GM18499 (cell line): ENCODE data around the gene TBCD.

Experiments used
- ATAC-seq: cut with Tn5 transposase; IDR thresholded peaks from one replicate; pipeline ENCODE4 v1.9.1; 2021; ENCODE audit warnings: moderate number of reproducible peaks; ENCODE audit not compliant: insufficient read depth, unreplicated experiment

Gene TBCD

GRCh38 chr17:82787081-82787848, 35.4 kb downstream of the TBCD start:
- no peak for ATAC-seq

- no peak for ATAC-seq
Measured at GRCh38 chr17:82788206-82789001, 36.5 kb downstream of the TBCD start.

DNA sequence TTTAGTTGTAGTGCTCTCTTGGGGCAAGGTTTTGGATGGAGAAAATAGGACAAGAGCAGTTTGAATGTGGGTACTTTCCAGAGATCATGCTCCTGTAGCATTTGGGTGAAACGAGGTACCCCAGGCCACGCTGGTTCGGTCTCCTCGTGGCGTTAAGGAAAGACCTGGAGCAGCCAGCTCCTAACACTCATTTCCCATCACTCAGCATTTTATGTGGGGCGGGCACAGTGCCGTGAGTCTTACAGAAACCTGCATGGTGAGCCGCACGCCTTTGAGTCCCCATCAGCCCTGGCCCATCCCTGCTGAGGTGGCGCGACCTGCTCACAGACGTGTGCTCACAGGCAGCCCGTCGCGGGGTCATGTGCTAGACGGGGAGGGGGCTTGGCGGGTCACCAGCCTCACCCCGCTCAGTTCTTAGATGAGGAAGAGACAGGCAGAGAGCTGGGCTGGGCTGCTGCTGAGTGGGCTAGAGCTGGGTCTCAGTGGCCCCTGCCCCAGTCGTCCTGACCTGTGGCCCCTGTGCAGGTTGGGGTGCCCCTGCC, 37.3 kb downstream of the TBCD start:
- no peak for ATAC-seq

DNA sequence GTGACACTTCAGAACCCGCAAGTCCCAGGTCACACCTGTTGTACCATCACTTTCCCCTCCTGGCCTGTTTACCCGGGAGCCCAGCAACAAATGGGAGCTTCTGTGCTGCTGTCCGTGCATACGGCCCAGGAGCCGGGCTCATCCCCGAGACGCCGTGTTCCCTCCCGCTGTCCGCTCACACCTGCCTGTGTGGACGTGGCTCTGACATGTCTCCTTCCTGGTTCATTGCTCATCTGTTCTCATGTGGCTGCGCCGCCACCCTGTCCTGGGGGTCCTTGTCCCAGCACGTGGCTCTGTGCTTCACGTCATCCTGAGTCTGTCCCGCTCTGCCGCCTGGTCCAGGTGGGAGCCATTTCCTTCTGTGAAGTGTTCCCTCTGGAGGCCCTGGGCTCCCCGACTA, 37.9 kb downstream of the TBCD start:
- no peak for ATAC-seq

DNA sequence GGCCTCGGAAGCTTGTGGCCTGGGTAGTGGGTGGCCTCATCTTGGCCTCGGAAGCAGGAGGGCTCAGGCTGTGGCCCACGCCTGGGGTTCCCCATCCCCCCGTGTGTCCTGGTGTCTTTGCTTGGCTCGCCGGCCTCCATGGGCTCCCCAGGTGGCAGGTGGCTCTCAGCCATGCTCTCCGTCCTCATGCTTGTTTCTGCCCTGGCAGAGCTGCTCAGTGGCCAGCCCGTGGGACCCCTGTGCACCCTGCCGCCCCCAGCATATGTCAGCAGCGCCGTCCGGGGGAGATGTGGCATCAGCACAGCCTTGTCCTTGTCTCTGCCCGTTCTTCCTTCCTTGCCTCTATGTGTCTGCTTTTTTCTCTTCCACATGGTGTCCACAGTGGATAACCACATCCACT, 38.5 kb downstream of the TBCD start:
- ATAC-seq = no peak

GRCh38 chr17:82791532-82791931, 39.7 kb downstream of the TBCD start:
- ATAC-seq = no peak

- no peak for ATAC-seq
Measured at GRCh38 chr17:82793974-82794630, 42.2 kb downstream of the TBCD start.

DNA sequence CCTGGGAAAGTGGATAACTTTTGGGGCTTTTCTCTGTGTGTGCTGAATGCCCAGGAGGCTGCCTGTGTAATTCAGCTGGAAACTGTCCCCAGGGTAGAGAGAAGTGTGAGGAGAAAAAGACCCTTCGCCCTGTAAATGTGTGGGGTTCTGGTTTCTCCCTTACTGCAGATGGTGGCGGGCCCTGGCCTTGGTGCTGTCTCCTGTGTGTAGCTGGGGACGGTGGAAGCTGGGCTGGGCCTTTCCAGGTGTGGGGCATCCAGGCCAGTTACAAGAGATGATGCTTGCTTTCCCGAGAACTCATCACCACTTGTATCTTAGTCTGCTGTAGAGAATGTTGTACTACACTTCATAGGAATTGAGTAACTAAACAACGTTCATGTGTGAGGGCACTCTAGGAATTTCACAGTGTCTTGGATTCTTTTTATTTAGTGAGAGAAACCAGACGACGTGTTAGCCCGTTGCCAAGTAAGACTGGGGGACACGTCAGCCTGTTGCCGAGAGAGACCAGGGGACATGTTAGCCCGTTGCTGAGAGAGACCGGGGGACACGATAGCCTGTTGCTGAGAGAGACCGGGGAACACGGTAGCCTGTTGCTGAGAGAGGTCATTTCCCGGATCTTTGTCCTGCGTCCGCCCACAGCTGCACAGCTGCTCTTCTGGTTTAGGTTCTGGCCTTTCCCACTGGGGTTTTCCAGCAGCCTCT, 43.1 kb downstream of the TBCD start:
- ATAC-seq = no peak

DNA sequence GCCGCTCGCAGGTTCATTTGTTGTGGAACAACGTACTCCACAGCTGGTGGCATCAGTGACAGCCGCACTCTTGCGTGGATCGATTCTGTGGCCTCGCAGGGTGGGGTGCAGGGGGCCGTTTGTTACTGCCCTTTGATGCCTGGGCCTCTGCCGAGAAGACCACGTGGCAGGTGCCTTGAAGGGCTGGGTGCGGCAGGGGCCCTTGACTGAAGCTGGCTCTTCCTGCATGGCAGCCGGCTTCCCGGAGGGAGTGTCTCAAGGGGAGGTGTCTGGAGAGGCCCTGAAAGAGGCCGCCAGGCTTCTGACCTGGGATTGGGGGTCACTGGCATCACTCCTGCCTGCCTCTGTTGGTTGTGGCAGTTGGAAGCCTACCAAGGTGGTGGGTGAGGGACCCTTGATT, 43.8 kb downstream of the TBCD start:
- no peak for ATAC-seq

- ATAC-seq = no peak
Measured at GRCh38 chr17:82797061-82797460, 45.2 kb downstream of the TBCD start.

- no peak for ATAC-seq
Measured at GRCh38 chr17:82798752-82799151, 46.9 kb downstream of the TBCD start.

DNA sequence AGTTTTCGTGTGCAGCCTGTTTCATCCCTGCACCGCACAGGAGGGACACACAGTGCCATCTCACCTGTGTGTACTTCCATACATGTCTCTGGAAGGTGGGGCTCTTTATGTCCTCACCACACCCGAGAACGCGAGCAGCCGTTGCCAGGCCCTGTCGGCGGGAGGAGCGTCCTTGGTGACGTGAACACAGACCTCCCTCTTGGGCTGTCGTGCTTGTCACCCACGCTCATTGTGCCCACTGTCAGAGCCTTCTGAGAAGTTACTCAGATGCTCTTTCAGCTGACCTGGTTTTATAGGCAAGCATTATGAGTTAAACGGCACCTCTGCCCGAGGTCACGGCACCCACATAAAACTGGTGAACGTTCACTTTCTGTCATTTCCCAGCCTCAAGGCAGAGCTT, 47.7 kb downstream of the TBCD start:
- ATAC-seq = no peak

DNA sequence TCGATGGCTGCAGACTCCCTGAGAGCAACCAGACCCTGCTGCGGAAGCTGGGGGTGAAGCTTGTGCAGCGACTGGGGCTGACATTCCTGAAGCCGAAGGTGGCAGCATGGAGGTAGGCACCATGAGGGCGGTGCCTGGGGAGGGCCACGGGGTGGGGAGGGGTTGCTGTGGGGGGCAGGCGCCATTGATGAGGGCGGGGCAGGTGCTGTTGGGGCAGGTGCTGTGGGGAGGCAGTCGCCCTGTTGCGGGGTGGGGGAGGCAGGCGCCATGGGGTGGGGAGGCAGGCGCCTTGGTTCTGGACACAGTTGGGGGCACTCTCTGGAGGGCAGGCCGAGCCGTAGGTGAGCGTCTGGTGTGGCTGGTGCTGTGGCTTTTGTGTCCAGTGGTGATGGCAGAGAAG, 49.0 kb downstream of the TBCD start:
- no peak for ATAC-seq

DNA sequence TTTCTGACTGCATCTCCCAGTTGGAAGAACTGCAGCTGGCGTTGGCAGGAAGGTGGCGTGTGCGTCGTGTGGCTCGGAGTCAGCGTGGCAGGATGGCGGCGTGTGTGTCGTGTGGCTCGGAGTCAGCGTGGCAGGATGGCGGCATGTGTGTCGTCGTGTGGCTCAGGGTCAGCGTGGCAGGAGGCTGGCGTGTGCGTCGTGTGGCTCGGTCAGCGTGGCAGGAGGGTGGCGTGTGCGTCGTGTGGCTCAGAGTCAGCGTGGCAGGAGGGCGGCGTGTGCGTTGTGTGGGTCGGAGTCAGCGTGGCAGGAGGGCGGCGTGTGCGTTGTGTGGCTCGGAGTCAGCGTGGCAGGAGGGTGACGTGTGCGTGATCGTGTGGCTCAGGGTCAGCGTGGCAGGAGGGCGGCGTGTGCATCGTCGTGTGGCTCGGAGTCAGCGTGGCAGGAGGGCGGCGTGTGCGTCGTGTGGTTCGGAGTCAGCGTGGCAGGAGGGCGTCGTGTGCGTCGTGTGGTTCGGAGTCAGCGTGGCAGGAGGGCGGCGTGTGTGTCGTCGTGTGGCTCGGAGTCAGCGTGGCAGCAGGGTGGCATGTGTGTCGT, 49.6 kb downstream of the TBCD start:
- ATAC-seq = no peak

DNA sequence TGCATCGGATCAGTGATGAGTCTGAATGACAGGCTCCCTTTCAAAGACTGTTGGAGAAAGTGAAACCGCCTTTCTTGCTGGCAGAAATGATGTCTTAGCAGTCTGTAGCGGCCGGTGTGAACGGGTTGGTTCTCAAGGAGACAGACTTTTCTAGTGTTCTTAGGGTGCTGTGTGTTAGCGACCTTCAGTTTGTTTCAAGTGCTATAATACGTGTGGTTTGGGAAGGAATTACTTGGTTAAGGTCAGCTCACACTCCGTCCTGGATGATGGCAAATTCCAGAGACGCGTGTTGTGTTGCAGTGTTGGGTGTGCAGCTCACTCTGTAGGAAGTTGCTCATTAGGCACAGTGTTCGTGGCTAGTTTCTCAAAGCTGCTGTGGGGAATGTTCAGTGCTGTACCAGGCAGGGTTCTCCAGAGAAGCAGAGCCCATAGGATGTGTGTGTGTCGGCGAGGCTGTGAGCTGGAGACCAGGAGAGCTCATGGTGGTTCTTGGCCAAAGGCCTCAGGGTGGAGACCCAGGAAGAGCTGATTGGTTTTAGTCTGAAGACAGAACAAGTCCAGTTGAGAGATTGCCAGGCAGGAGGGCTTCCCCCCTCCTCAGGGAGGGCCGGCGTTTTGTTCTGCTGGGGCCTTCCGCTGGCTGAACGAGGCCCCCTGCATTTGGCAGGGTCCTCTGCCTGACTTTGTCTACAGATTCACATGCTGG, 50.4 kb downstream of the TBCD start:
- no peak for ATAC-seq

GRCh38 chr17:82803185-82803584, 51.3 kb downstream of the TBCD start:
- ATAC-seq = no peak

DNA sequence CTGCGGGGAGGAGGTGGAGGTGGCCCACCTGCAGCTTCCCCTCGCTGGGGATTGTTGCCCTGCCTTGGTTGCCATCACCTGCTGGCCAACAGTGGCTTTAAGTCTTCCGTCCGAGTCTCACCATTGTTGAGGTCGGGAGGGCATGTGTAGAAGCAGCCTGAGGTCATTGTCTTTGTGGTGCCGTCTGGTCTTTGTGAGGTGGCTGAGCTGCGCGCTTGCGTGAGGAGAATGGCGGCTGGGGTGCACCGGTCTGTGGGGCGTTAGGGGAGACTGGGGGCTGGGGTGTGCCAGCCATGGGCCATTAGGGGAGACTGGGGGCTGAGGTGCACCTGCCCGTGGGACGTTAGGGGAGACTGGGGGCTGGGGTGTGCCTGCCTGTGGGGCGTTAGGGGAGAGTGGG, 51.7 kb downstream of the TBCD start:
- no peak for ATAC-seq

GRCh38 chr17:82804442-82805191, 52.8 kb downstream of the TBCD start:
- no peak for ATAC-seq

- ATAC-seq = no peak
Measured at GRCh38 chr17:82805254-82805653, 53.4 kb downstream of the TBCD start.
